CD4-positive, alpha-beta T cell treated with Interleukin-6 at 100 ng/mL for 8 hours (primary cell): ENCODE results near the gene PRLH.

ENCODE experiments used
- DNase-seq: peaks from one replicate; pipeline ENCODE4 v3.0.0-alpha.2; 2020; ENCODE audit warnings: mixed read lengths, low spot score

The PRLH gene

DNA sequence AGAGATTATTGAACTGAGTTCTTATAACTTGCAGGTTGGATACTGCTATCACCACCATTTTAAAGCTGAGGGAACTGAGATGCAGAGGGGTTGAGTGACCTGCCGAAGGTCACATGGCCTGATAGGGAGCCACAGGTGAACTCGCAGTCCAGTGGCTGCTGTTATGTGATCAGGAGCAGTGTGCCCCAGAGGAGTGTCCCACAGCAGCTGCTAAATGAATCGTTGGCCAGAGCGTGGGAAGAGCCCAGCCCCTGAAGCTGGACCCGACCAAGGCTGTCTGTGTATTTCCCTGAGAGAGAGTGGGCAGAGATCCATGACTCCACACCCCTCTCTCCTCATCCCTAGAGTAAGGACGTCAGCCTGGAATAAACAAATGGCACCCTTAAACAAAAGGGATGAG, 26.7 kb upstream of the PRLH start:
- no peak for DNase-seq

DNA sequence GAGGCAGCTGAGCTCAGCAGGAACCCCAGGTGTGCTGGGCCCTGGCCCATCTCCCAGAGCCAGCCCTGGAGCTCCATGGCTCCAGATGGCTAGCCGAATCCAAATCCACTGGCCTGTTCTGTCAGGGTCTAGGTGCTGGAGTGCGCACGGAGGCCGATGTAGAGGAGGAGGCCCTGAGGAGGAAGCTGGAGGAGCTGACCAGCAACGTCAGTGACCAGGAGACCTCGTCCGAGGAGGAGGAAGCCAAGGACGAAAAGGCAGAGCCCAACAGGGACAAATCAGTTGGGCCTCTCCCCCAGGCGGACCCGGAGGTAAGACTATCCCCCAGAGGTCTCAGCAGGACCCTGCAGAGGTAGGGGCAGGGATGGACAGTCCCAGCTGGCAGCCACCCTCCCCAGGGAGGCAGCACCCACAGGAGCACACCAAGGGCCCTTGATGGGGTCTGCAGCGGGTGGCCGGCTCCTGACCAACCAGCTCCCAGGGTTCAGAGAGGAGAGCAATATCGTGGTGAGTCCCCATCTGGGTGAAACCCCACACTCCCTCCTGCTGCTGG, 26.1 kb upstream of the PRLH start:
- no peak for DNase-seq

DNA sequence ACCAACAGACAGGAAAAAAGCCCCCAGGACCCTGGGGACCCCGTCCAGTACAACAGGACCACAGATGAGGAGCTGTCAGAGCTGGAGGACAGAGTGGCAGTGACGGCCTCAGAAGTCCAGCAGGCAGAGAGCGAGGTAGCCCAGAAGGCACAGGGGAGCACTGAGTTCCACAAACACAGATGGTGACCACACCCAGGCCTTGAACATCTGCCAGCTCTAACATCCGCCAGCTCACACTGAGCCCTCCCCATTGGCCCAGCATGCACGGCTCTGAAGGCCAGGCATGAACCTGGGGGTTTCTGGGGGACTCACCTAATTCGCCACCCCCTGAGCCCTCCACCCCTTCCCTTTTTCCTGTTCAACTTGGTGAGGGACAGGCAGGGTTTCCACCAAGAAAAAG, 25.6 kb upstream of the PRLH start:
- no peak for DNase-seq

DNA sequence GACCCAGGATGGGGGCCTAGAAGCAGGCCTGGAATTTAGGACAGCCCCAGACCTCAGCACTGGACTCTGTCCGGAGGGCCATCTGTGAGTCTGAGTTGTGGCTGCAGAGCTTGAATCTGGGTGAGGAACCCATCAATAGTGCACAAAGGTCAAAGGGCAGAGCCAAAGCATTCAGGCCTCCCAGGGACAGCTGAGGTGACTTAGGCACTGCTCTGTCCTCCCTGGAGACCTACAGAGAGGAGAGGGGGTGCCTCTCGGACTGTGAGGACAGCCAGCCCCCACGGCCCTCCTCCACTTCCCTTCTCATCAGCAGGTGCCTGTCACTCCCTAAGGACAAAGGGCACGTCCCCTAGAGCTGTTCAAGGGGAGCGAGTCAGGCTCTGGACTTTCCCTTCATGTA, 25.1 kb upstream of the PRLH start:
- DNase-seq, result no peak

DNA sequence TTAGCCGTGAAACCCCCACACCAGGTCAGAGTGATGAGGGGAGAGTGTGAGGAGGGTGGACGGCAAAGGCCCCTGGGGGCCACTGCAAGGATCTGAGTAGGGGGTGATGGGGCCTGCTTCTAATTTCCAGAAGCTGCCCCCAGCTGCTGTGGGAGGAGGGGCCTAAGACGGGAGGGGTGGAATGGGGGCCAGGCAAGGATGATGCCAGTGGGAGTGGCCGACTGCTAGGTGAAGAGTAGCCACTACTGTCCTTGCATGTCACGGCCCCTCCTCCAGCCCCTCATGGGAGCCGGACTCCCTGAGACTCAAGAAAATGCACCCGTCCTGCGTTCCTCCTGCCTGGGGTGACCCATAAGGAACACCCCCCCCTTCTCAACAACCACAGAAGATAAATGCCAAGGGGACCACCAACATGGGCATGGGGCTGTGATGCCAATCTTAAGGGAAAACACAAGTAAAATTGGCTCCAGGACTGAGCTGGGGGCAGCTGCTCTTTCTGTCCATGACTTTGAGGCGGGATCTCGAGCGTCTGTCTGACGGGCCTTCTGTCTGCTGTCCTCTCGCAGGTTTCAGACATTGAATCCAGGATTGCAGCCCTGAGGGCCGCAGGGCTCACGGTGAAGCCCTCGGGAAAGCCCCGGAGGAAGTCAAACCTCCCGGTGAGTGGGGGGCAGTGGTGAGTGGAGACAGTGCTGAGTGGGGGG, 24.2 kb upstream of the PRLH start:
- no peak for DNase-seq

DNA sequence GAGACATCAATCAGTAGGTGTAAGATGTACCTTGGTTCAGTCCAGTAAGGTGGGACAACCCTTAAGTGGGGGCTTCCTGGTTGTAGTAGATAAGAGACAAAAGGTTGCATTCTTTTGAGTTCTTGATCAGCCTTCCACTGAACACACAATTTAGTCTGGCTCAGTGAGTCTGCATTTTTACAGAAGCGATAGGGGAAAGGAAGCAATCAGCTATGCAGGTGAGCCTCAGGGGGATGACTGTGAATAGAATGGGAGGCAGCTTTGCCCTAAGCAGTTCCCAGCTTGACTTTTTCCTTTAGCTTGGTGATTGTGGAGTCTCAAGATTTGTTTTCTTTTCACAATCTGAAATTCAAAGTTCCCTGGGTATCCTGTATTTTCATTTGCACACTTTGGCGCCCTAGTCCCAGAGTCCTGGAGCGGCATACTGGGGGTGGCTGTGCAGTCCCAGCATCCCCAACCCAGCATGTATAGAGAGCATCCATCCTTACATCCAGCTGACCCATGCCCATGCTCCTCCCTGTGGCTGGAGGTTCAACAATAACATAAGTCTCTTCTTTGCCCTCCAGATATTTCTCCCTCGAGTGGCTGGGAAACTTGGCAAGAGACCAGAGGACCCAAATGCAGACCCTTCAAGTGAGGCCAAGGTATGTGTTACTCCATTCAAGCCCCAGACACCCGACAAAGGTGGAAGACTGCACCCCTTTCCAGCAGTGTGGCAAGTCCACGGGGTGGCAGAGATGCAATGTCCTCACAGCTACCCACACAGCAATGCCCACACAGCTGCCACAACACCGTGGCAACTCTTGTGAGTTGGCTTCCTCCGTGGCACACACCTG, 20.1 kb upstream of the PRLH start:
- DNase-seq, result no peak

DNA sequence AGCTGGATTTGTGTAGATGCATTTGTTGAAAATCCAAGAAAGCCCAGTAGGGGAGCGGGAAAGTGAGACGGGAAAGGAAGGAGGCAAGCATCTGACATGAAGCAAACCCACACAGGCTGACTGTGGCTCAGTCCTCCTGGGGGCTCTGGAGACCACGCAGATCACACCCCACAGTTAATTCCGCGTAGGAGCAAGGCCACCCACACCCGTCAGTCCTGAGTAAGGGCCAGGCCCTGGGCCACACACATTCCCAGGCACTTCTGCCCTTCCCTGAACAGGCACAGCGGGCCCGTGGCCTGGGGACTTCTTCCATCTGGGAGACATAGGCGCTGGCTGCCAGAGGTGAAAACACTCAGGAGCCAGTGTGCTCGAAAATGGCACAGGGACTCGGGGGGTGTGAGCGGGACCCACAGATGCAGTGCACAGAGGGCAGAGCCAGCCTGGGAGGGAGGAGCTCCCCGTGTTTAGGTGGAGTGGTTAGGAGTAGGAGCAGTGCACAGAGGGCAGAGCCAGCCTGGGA, 19.4 kb upstream of the PRLH start:
- DNase-seq, result no peak

DNA sequence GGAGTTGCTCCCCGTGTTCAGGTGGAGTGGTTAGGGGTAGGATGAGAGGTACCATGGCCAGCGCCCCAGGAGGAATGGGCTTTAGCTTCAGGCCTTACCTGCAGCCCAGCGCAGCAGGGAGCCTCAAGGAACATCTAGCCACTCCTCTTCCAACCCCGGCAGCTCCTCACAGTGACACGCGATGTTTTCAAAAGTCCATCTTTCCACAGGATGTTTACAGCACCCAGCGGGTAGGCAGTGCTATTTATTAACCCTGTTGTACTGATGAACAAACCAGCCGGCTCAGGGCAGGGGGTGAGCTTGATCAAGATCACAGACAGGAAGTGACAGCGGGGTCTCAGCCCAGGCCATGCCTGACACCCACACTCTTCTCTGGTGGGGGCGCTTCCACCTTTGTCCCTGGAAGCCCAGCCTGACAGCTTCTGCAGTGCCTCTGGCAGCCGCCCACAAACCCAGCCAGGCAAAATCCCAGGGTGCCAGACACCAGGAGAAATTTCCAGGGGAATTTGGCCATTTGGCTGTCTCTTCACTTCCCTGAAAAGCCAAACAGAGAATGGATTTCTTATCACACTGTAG, 18.4 kb upstream of the PRLH start:
- DNase-seq, result no peak

DNA sequence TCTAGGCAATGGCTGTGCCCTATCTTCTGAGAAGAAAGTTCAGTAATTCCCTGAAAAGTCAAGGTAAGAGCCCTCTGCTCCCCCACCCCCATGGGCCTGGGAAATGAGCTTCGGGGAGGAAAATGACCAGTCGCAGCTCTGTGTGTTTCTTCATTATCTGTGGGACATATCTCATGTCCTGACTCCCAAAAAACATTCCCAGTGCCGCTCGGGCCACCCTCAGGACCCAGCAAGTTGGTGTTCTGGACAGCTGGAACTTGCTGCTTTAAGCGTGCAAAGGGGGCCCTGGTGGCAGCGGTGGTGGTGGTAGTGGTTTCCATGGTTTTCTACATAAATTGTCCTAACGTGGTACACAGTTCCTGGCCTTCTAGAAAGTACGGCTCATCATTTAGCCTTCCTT, 17.2 kb upstream of the PRLH start:
- DNase-seq, result no peak

DNA sequence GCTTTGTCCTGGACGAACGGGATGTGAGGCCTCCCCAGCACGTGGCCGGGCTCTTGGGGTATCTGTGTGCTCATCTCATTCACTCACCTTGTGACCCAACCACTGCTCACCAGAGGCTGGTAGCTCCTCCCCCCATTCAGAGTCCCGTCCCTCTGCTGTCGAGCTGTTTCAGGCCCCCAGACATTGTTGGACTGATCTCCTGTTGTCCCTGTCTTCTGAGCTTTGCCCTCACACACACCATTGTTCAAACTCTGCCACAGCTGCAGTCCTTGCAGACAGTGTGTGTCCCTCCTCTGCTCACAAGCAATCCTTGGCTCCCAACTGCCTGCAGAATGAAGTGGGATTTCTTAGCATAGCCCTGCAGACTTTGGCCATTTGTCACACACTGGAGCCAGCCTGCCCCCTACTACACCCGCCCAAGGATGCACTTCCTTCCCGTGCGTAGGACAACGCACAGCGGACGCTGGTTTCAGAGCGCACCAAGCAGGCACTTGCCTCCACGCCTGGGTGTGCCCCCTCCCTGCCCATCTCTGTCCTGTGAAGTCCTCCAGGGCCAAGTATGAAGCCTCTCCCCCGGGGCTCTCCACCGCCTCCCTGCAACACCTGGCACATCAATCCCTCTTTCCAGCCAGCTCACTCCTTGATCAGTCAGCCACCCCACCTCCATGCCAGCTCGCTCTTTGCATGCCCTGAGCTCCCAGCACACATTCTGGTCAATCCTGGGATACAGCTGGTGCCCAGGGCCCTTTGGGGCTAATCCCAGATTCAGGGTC, 16.5 kb upstream of the PRLH start:
- DNase-seq, result no peak

DNA sequence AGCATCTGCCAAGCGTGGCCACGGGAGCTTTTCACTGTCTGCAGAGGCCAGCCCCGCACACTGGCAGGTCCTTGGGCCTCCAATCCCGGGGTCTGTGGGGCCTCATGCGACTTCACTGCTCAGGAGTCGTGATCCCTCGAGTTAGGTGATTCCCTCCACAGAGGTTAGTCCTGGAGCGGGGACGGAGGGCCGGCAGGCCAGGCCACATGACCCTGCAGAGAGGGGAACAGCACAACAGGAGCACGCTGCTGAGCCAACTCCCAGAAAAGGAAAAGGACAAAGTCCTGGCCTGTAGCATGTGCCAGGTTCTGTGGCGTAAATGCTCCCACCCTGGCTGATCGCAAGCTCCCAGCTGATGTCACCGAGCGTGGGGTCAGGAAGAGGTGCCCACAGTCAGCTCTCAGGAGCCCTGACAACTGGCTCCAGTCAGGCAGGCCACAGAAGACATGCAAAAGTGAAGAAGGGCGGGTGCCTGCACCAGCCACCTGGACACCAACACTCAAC, 15.3 kb upstream of the PRLH start:
- DNase-seq, result no peak

DNA sequence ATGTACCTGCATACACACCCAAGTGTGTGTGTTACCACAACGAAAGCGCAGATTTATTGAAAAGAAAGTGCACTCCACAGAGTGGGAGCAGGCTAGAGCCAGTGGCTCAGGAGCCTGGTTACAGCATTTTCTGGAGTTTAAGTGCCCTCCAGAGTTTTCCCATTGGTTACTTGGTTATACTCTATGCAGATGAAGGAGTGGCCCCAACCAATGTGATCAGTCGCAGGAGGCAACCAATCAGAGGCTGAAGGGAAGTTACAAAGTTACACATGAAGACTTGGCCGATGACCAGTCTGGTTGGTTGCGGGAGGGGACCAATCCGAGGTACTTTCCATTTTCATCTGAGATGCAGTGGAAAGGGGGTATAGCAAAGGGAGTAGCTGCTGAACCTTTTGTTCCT, 13.5 kb upstream of the PRLH start:
- no peak for DNase-seq

DNA sequence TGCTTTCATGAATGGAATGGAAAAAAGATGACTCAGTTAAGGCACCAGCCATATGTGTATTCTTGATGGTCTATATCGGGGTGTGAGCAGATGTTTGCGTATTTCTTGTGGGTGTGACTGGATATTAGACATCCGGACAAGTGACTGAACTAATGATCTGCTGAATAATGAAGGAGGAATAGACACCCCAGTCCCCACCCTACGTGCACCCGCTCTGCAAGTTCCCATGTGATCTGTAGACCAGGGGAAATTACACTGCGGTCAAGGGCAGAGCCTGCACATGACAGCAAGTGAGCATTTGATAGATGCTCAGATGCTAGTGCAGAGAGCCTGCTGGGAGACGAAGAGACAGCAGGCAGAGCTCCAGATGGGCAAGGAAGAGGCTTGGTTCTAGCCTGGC, 12.4 kb upstream of the PRLH start:
- no peak for DNase-seq

DNA sequence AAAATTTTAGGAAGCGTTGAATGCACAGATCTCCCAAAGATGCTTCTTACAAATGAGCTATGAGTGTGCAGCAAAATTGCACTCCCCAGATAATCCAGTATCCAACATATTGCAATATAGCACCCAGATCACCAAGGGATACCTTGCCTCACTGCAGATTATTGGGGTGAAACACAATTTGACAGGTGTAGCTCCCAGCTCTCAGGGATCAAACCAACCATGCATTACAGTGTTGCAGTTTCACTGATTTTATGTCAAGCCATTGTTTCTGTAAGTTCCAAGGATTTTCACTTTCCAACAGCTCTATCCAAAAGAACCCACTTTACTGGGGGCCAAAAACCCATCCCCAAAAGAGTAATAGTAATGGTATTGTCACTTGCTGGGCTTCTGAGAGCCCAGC, 10.8 kb upstream of the PRLH start:
- no peak for DNase-seq

DNA sequence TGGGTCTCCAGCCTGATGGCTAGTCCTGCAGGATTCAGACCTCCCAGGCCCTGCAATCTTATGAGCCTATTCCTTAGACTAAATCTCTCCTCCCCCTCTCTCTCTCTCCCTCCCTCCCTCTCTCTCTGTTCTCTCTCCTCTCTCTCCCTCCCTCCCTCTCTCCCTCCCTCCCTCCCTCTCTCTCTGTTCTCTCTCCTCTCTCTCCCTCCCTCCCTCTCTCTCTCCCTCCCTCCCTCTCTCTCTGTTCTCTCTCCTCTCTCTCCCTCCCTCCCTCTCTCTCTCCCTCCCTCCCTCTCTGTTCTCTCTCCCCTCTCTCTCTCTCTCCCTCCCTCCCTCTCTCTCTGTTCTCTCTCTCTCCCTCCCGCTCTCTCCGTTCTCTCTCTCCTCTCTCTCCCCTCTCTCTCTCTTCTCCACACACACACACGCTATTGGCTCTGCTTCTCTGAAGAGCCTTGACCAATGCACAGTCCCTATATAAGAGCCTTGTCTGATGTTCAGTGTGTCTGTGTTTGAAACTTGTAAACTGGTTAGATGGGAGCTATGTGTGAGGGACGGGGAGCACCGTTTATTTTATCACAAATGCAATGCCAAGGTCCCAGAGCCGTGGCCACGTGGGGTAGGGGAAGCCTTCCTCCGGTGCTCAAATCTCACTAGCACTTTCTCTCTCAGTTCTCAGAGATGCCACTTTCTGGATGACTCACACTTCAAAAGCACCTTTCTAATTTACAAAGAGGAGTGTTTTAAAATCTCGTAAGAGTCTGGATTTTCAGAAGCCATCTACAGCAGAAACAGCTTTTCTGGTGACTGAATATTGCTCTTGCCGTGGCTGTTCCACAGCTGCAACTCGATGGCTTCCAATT, 9.4 kb upstream of the PRLH start:
- peak; percentile 10 for DNase-seq

DNA sequence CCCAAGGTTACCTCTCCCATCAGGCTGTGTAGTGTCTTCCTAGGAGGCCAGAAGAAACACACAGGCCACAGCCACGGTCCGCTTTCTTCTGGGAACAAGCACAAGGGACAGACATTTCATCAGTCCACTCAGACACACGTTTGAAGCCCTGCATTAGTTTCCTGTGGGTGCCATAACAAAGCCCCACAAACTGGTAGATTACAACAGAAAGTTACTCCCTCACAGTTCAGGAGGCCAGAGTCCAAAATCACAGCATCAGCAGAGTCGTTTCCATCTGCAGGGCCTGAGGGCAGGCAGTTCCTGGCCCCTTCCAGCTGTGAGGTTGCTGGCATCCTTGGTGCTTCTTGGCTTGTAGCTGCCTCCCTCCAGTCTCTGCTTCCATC, 8.8 kb upstream of the PRLH start:
- no peak for DNase-seq

DNA sequence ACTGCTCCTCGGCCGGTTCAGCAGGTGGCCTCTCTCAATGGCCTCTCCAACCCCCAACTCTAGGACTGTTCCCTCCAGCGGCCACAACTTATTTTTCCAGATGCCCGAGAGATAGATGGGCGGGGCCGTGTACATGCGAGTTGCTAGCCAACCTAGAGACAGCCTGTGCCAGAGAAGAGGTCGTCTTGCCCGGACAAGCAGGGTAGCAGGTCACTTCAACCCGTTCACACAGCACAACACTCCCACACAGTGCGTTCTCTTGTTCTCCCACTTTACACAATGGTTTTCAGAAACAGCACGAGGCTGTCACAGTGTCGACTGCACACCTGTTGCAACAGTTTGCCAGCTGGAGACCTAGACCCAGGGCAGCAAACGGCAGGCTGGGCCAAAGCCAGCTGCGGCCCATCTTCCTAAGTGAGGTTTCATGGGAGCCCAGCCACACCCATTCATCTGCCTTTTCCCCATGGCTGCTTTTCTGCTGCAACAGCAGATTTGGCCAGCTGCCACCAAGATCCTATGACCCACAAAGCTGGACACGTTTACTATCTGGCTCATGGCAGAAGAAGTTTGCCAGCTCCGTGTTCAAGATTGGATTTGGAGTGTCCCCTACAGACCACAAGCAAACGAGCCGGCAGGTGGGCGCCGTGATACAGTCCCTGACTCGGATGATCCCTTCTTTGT, 7.3 kb upstream of the PRLH start:
- no peak for DNase-seq

DNA sequence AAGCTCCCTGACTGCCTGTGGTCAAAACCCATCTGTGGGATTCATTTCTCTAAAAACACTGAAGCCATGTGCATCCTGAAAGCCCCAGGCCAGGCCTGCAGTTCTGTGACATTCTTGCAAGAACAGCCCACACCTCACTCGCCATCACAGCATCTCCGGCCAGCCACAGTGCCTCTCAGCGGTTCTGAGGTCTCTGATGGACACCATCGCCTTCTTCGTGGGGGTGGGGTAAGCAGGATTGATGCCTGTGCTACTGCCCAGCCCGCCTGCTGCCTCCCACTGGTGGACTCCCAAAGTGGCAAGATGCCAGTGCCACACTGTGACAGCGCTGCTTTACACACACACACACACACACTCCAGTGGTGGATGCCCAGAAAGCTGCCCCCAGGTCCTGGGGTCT, 5.2 kb upstream of the PRLH start:
- no peak for DNase-seq

DNA sequence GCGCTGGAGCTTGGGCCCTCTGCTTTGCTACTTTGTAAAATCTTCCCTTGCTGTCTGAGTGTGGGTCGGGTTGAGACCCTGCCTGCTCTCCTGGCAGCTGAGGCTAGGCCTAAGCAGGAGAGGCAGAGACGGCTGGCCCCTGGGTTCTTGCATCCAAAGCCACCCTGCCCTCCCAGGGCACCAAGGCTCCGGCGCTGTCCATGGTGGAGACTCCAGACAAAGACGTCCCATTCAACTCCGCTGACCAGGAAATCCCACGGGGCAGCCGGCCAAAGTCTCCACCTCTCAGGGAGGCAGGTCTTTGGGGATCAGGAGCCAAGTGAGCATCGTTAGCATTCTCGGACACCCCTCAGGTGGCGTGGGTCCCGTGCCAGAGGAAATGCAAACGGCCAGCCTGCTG, 2.6 kb upstream of the PRLH start:
- DNase-seq, result no peak

DNA sequence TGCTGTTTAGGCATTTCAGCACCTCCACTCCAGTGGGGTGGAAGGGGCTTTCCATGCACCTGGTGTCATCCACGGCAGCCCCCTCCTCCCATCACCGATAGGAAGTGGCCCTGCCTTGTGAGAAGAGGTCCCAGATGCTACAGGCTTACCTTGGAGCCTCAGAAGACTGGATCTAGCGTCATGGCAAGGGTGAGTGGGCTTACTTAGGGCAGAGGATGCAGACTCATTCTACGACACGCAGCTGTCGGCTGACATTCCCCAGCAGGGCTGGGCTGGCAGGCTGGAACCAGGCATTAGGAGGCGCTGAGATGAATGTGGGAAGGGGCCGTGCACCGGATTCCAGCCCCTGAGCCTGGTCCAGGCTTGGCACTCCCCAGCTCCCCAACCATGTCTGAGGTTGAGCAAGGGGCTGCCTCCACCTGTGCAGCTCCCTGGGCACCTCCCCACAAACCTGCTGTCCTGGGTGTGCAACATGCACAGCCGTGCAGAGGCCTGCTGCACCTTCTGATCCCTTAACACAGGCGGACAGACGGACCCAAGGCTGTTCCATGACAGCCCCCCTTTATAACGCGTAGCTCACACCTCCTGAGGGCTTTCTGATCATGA, 1.7 kb upstream of the PRLH start:
- no peak for DNase-seq
